Spleen (tissue), 11 donors: ENCODE measurements around the gene CTDP1. TPM values are rescaled to one million over a fixed set of nuclear protein-coding genes. Genes with fewer than 3 reads are reported as not detected.

Source experiments
- DNase-seq: peaks from one replicate; pipeline ENCODE4 v3.0.0-alpha.2; 2020
- H3K27ac ChIP-seq, 8 donors: fragments of 200-600 bp; sonication (generic) in 7 of 8; 1 replicate in 4 of 8; 2 replicates in 4 of 8; pipeline versions ENCODE4 v1.5.0 to v1.8.0; 2016 to 2021; ENCODE audit warnings: inconsistent platforms in 4 of 8, mild to moderate bottlenecking in 4 of 8, moderate library complexity in 1 of 8
- H3K27me3 ChIP-seq, 7 donors: fragments of 200-600 bp; sonication (generic) in 6 of 7; replicated peaks in 1 of 7; 1 replicate in 4 of 7; 2 replicates in 3 of 7; pipeline versions ENCODE4 v1.5.0 to v1.8.0; 2016 to 2021; ENCODE audit warnings: inconsistent platforms in 3 of 7, mild to moderate bottlenecking in 1 of 7
- H3K36me3 ChIP-seq, 6 donors: fragments of 200-600 bp; sonication (generic) in 5 of 6; 1 replicate in 4 of 6; 2 replicates in 2 of 6; pipeline versions ENCODE4 v1.5.0 to v1.8.0; 2016 to 2021; ENCODE audit warnings: inconsistent platforms in 2 of 6
- H3K4me1 ChIP-seq, 6 donors: fragments of 200-600 bp; sonication (generic) in 5 of 6; 1 replicate in 3 of 6; 2 replicates in 3 of 6; pipeline versions ENCODE4 v1.5.0 to v1.8.0; 2016 to 2021; ENCODE audit warnings: inconsistent platforms in 3 of 6
- H3K4me3 ChIP-seq, 8 donors: fragments of 200-600 bp; sonication (generic) in 7 of 8; 1 replicate in 4 of 8; 2 replicates in 4 of 8; pipeline versions ENCODE4 v1.5.0 to v1.8.0; 2016 to 2021; ENCODE audit warnings: inconsistent platforms in 4 of 8, mild to moderate bottlenecking in 4 of 8, moderate library complexity in 2 of 8
- H3K9me3 ChIP-seq, 8 donors: fragments of 200-600 bp; sonication (generic) in 7 of 8; 1 replicate in 4 of 8; 2 replicates in 4 of 8; pipeline versions ENCODE4 v1.5.0 to v1.8.0; 2016 to 2021; ENCODE audit warnings: inconsistent platforms in 4 of 8
- CTCF ChIP-seq, 11 experiments: fragments of 200-600 bp in 7 of 11; fragments of 450-650 bp in 4 of 11; sonication (generic) in 4 of 11; IDR thresholded peaks in 8 of 11; conservative IDR thresholded peaks in 3 of 11; 1 replicate in 7 of 11; 2 replicates in 4 of 11; pipeline versions ENCODE4 v1.4.0 to v1.8.0; 2016 to 2021; ENCODE audit warnings: antibody characterized with exemption in 11 of 11, inconsistent platforms in 4 of 11, mild to moderate bottlenecking in 1 of 11
- POLR2A ChIP-seq, 3 donors: fragments of 450-650 bp; IDR thresholded peaks; one replicate each; pipeline ENCODE4 v1.5.1; 2017; ENCODE audit warnings: antibody characterized with exemption in 3 of 3, mild to moderate bottlenecking in 1 of 3
- POLR2AphosphoS5 ChIP-seq, 3 donors: sonication (generic); formaldehyde crosslinking; IDR thresholded peaks; one replicate each; pipeline ENCODE4 v1.5.1; 2017; ENCODE audit warnings: antibody characterized with exemption in 3 of 3
- WGBS, 5 donors: extraction: QIAGEN DNeasy Blood & Tissue Kit in 3 of 5; methylation state at CpG; one replicate each; pipeline versions ENCODE4 v1.1.5 to v1.1.7; 2013 to 2018; 5-methylcytosine and 5-hydroxymethylcytosine counted together
- intact Hi-C: fragments of 100-400 bp; cut with DNase I; formaldehyde crosslinking; loops from one replicate; pipeline ENCODE4 v1.15.0; 2023; ENCODE audit warnings: low total_unique reads
- polyA plus RNA-seq, 3 donors: library from polyadenylated mRNA; stranded (reverse); fragments of 200-250 nt; gene quantifications; one replicate each; pipeline ENCODE4 v1.2.1, GENCODE V29; 2013
- total RNA-seq, 7 donors: library from RNA; depleted of rRNA in 3 of 7; stranded (reverse); fragments of >200 nt in 3 of 7; fragmentation: NEBNext Ultra II Directional in 4 of 7; extraction: Animal tissue kit (Norgen Biotek cat#: 25700) in 4 of 7; gene quantifications; one replicate each; pipeline versions ENCODE4 v1.1.0 to v1.2.1, GENCODE V29; 2016 to 2021
- donor health status: healthy with polysubstance abuse.
- donor health status: DM: no; HTN: no; CAD: no; lungs with moderate emphysema.
- donor health status: DM: no; HTN: no; CAD: no.
- donor health status: Bipolar disorder and iron deficiency.
- donor health status: healthy.
- donor health status: DM: no; HTN: no; CAD: no.
- donor health status: DM: yes; HTN: yes; CAD: no.

The CTDP1 gene
- total and polyA plus RNA-seq, 10 donors: 13.6 to 54.6 (median 28.6) TPM

GRCh38 chr18:79639072-79639829, 40.4 kb upstream of the CTDP1 start:
- peaks cover 10 to 30% (median 19%) of the 10 kb centered on the region in 6 donors for H3K4me1 ChIP-seq
- 72 to 83% (median 76%) methylated on average over 10 of the region's 10 CpGs for WGBS, 5 donors
- H3K36me3 ChIP-seq: no peaks in the 10 kb centered on the region
- H3K9me3 ChIP-seq: no peaks in the 10 kb centered on the region
- intact Hi-C loops: no loop called here
- H3K27ac ChIP-seq: no peak overlapping the region
- DNase-seq: peak; percentile 32
- H3K4me3 ChIP-seq: no peak overlapping the region
- peaks cover 3 to 35% (median 18%) of the 10 kb centered on the region in 7 donors for H3K27me3 ChIP-seq
- TF ChIP-seq POLR2A (IDR thresholded peaks at IDR 0.05) (no peak), POLR2AphosphoS5 (IDR thresholded peaks at IDR 0.05) (no peak), CTCF (IDR thresholded peaks at IDR 0.05 in 8 of 11, conservative IDR thresholded peaks at IDR 0.05 in 3 of 11) (no peak)

- TF ChIP-seq POLR2A (IDR thresholded peaks at IDR 0.05) (no peak), POLR2AphosphoS5 (IDR thresholded peaks at IDR 0.05) (no peak), CTCF (IDR thresholded peaks at IDR 0.05 in 8 of 11, conservative IDR thresholded peaks at IDR 0.05 in 3 of 11) (no peak)
- 76 to 85% (median 80%) methylated on average over 10 to 21 of the region's 21 CpGs for WGBS, 5 donors
- peaks cover 3 to 35% (median 18%) of the 10 kb centered on the region in 7 donors for H3K27me3 ChIP-seq
- H3K27ac ChIP-seq: no peak overlapping the region
- DNase-seq: no peak
- H3K36me3 ChIP-seq: no peaks in the 10 kb centered on the region
- intact Hi-C loops: loop anchor here (5.0 kb wide), 1 partner anchor 113 kb away; no protein-coding TSS in a partner anchor
- peaks cover 12 to 34% (median 20%) of the 10 kb centered on the region in 6 donors for H3K4me1 ChIP-seq
- no peak overlapping the region for H3K4me3 ChIP-seq
- H3K9me3 ChIP-seq: no peaks in the 10 kb centered on the region
Observed at GRCh38 chr18:79640064-79640672, 39.4 kb upstream of the CTDP1 start.

- Histone ChIP-seq H3K27me3 (peaks cover 3 to 35% (median 18%) of the 10 kb centered on the region in 7 donors), H3K36me3 (no peaks in the 10 kb centered on the region), H3K27ac (no peak overlapping the region), H3K9me3 (no peaks in the 10 kb centered on the region), H3K4me1 (peaks cover 12 to 34% (median 20%) of the 10 kb centered on the region in 6 donors), H3K4me3 (no peak overlapping the region)
- intact Hi-C loops: loop anchor here (5.0 kb wide), 1 partner anchor 114 kb away; no protein-coding TSS in a partner anchor
- TF ChIP-seq CTCF (IDR thresholded peaks at IDR 0.05 in 8 of 11, conservative IDR thresholded peaks at IDR 0.05 in 3 of 11): no peak
- TF ChIP-seq POLR2AphosphoS5 (IDR thresholded peaks at IDR 0.05): no peak
- TF ChIP-seq POLR2A (IDR thresholded peaks at IDR 0.05): no peak
- no peak for DNase-seq
- 86 to 92% (median 89%) methylated on average over 10 of the region's 10 CpGs for WGBS, 5 donors
Observed at GRCh38 chr18:79640875-79641274, 38.7 kb upstream of the CTDP1 start.
